ENCODE measurements around the gene JMJD1C.
"Not testable (repeated sequence)": the region's sequence is repeated elsewhere in the genome, so short reads cannot be mapped to it uniquely, and the experiment has no call there.

JMJD1C gene

DNA sequence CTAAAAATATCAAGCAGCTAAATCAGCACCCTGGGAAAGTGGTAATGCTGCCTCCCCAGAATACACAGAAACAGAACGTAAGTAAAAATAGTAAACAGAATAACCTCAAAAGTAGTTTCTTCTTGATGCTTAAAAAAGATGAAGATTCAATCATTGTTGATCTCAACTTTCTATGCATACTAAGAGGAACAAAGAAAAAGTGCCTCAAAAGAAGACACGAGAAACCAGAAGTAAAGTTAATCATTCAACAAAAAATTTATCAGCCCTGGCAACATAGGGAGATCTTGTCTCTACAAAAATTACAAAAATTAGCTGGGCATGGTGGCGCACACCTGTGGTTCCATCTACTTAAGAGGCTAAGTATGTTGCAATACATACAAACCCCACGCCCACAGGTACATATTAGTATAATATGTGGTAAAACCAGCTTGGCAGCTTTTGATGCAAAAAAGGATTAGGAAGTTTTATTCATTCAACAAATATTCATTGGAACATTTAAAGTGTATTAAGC lies 179.0 kb downstream of the JMJD1C start:
- no peak for DNase-seq (ENCODE audit: low read depth in 3 of 3)

DNA sequence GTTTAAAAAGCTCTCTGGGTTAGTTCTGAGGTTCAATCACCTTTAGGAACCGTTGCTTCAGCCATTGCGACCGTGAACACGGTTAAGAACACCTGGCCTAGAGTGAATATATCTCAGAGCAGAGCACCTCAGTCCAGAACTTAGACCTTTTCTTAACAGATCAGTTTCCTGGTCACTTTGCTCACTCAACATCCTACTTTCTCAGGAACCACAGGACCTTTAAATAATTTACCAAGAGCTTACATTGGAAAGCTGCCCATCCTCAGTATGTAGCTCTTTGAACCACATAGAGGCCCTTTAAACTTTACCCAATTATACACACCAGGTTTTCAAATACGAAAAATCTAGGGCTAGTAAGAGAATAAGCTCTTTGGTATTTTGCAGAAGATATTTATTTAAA lies 179.4 kb downstream of the JMJD1C start:
- no peak for DNase-seq (ENCODE audit: low read depth in 3 of 3)

DNA sequence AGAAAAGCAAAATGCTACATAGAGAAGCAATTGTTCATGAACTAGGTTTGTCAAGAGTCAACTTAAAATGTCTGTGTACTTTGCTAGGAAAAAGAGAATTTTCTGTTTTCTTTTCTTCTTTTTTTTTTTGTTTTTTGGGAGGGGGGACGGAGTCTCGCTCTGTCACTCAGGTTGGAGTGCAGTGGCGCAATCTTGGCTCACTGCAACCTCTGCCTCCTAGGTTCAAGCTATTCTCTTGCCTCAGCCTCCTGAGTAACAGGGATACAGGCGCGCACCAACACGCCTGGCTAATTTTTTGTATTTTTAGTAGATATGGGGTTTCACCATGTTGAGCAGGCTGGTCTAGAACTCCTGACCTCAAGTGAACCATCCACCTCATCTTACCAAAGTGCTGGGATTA lies 181.9 kb downstream of the JMJD1C start:
- not testable (repeated sequence) for DNase-seq (ENCODE audit: low read depth in 3 of 3)

DNA sequence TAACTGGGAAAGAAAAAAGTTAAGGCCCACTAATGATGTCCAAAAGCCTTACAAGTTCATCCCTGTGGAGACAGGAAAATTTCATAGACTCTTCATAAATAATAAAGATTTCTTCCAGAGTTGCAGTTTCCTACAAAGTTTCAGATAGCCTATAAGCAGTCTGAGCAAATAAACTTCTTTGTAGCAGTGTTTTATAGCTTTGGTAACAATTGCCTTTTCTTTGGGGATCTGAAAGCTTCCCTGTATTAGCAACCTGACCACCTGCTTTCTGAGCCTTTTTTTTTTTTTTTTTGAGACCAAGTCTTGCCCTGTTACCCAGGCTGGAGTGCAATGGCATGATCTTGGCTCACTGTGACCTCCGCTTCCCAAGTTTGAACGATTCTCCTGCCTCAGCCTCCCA lies 182.7 kb downstream of the JMJD1C start:
- no peak for DNase-seq (ENCODE audit: low read depth in 3 of 3)

DNA sequence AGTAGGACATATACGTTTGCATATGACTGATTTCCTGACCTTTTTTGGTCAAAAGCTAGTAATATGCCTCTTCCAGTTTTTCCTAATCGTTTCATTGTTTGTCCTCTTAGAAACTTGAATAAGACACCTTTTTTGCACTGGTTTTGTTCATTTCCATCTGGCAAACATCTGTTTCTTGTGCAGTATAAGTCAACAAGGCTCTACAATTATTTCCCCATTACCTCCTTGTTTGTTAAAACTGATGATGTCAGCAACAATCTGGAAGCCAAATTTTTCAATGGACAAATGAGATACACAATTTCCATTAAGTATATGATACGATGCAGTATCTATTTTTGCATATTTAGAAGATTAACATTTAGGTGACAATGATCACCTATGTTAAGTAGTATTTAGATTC lies 183.8 kb downstream of the JMJD1C start:
- no peak for DNase-seq (ENCODE audit: low read depth in 3 of 3)

DNA sequence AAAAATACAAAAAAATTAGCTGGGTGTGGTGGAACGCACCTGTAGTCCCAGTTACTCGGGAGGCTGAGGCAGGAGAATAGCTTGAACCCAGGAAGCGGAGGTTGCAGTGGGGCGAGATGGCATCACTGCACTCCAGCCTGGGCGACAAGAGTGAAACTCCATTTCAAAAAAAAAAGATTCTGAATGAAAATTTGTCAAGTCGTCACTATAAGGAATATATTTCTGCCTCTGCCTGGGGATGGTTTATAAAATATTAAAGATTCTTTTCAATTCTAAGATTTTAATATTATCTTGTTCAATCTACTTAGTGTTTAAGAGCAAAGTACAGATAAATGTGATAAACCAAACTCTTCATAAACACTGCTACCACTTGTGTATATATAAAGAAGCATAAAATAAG lies 185.4 kb downstream of the JMJD1C start:
- no peak for DNase-seq (ENCODE audit: low read depth in 3 of 3)

DNA sequence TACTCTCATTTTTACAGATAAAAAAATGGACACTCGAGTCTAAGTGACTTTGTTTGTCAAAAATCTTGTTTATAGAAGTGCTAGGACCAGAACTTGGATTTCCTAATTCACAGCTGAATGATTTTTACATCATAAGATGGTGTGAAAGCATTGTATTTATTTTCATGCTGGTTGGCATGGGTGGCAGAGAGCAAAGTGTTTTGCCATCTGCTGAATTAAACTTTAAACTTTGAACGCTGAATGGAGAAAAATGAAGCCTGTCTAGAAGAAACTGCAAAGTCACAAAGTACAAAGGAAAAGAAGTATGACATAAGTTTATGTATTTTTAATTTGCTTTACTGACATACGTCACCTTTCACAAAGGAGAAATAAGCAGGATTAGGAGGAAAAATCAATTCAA lies 190.7 kb downstream of the JMJD1C start:
- no peak for DNase-seq (ENCODE audit: low read depth in 3 of 3)

DNA sequence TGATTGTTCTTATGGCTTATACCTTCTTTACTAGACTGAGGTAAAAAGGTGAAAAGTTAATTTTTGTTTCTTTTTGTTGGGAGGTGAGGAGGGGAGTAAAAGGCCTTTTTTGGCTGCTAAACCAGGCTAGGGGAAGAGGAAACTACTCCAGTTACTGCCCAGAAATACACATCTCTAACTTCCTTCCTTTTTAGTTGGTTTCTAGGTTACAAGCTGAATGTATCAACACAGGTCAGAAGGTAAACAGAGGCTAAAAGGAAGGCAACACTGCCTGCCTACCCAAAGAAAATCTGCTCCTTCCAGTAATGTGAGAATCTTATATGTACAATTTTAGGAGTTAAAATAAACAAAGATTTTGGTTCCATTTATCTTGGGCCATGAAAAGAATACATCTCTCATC lies 192.2 kb downstream of the JMJD1C start:
- DNase-seq (ENCODE audit: low read depth in 3 of 3), result no peak

DNA sequence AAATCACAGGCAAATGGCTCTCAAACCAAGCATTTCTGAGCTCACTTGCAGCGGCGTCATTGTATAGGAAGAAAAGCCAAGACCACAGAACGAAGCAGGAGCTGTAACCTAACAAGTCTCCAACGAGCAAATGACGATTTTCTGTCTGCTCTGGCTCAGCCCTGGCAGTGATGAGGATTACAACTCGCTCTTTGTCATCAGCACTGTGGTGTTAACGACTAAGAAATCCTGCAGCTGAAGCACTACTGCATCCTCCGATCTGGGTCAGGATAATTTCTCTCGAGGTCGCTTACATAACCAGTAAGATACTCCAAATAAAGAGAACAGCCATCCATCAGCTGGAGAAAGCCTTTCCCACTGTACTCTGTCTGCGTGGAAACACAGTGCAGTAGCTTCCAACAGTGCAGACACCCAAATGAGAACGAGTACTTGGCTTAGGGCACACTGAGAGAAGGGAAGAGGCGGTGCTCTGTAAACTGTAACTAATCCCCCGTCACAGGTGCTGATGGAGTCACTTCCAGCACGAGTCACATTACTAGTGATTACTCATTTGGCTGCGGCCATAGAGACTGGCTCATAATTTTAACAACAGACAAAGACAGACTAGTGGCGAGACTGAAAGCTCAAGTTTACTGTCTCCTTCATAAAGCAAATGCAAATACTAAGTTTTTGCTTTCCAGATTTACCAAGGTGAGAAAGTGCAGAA lies 196.8 kb downstream of the JMJD1C start:
- DNase-seq (ENCODE audit: low read depth in 3 of 3), result peak; percentile 40 to 73 (median 66)

DNA sequence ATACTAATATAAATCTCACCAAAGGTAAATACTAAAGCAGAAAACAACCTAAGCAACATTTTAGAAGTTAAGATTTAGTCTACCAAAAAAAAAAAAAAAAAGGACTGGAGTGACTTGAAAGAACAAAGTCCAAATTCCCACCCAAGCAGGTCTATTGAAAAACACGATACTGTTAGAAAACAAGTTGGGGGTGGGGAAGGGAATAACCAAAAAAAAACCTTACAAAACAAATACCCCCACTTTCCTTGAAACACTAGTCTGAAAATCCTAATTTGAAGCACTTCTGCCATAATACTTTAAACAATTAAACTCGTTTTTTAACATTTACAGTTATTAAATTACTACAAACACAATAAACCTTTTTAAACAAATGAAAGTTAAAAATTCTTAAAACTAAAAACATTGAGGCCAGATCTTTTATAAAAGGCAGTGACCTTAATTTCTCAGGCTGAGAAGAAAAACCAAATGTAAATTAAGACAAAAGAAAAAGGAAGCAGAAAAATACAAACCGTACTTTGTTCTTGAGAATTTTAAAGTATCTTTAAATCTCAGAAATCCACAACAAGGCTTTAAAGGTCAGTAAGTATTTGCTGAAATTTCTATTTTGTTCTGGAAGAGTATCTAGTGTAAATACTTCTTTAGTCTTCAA lies 197.5 kb downstream of the JMJD1C start:
- no peak for DNase-seq (ENCODE audit: low read depth in 3 of 3)

DNA sequence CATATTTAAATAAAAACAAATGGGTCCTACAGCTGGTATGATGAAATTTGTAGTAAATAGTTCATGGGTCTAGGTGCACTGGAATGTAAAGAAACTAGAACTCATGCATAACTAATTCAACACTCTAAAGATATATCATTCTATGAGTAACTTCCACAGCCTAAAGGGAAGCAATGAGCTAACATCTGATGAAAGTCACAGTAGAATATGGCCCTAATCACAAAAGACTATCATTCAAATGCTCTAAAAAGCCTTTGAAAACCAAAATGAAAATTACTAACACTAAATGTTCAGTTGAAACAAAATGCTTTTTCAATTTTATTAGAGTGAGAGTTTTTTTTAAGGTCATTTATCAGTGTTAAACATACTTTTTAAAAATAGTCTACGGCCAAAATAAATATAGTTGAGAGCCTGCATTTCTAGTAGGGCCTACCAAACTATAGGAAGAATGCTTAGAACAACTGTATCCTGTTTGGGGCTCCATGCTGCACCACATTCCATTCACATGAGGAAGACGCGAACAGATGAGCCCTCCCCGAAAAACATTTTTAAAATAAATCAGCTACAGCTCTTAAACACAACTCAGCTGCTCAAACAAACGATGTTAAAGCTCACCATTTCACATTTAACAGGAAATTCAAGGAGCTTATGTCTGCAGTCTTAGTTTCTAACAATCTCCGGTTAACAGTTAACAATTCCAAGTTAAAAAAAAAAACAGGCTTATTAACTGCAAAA lies 198.2 kb downstream of the JMJD1C start:
- DNase-seq (ENCODE audit: low read depth in 3 of 3), result no peak

DNA sequence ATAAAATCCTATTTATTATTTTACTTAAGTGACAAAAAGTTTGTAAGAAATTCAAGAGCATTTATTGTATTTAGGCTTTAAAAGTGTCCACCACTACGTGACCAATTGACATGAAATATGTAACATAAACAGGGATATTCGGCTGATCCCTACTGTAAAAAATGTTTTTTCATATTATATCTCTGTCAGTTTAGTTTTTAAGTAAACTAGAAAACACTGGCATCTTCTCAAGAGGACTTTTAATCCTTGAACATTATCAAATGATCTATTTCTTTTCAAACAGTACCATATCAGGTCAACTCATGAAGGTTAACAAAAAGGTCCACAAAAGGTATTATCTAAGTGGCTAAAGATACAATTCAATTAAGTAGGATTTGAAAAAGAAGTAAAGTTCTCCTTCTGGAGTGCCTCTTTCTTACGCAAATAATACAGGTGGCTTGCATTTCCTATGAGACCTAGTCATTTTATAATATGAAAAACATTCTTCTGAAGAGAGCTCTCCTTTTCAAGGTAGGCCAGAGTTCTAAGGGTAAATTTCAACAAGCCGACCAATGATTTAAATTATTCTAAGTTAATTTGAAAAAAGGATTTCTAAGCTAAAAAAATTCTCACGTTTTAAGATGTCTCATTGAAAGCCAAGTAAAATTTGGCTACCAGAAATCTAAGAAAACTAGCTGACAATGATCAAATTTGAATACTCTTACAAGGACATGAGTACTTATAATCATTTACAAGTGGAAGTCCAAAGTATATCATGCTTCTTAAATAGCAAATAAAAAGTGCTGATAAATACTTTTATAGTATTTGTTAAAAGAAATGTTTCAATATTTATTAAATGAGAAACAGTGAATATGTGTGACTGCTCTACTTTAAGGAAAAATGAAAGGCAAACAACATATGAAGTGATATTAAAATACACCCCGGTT lies 199.1 kb downstream of the JMJD1C start:
- DNase-seq (ENCODE audit: low read depth in 3 of 3), result no peak

DNA sequence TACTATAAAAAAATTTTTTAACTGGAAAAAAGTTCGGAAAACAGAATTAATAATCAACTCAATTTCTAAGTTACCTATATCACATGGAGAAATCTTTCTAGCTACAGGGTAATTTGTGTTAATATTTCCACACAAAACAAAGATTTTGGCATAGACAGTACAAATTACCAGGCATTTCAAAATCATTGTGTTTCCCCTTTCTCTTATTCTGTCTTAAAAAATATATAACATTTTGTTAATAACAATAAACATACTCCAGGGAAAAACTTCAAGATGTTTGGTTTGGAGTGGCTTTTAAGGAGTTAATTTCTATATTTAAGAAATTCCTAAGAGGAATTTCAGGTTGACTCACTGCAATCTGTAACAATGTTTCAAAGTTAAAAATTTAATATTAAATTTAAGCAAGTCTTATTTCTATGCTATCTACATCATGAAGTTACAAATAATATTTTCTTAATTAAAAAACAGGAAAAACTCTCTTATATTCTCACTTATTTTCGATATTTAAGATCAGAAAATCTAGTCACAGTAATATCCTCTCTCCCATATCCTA lies 200.0 kb downstream of the JMJD1C start:
- DNase-seq (ENCODE audit: low read depth in 3 of 3), result no peak

DNA sequence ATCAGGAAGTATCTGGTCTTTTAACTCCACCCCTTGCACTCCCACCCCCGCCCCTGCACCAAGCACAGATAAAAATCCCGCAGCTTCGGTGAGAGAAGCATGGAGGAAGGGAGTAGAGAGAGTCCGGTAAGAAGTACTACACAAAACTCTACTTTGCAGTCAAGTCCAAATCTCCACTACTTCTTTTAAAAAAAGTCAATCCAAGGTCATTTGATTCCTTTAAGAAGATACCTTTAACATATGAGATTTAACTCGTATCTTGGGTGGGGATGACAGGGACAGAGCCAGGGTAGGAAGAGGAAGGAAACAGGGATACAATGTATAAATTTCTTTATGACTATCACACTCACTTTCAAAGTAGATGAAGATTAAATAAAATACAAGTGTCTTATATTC lies 200.6 kb downstream of the JMJD1C start:
- DNase-seq (ENCODE audit: low read depth in 3 of 3), result peak in 2 of 3 donors; percentile 10 to 12

DNA sequence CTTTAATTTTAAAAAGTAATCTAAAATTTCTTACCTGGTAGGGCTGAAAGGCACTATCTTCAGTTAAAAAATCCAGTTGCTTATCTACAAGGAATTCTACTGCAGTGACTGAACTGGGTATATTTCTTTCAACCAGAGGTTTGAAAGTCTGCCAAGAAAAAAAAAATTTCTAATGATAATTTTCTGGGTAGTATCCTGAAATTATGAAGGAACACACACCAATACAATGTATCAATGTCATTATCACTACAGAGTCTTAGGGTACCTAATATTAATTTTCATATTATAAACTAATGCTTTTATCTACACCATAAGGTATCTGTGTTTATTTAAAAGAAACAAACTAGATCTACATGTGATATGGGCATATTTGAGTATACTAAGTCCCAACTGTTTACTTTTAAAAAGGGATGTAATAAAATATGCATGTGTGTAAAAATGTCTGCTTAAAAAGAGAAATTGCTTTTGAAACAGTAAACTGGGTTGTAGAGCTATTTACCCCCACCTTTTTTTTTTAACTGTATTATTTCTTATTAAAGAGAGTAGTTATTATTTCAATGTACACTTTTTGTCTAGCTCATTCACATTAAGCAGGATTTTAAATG lies 201.1 kb downstream of the JMJD1C start:
- DNase-seq (ENCODE audit: low read depth in 3 of 3), result no peak

DNA sequence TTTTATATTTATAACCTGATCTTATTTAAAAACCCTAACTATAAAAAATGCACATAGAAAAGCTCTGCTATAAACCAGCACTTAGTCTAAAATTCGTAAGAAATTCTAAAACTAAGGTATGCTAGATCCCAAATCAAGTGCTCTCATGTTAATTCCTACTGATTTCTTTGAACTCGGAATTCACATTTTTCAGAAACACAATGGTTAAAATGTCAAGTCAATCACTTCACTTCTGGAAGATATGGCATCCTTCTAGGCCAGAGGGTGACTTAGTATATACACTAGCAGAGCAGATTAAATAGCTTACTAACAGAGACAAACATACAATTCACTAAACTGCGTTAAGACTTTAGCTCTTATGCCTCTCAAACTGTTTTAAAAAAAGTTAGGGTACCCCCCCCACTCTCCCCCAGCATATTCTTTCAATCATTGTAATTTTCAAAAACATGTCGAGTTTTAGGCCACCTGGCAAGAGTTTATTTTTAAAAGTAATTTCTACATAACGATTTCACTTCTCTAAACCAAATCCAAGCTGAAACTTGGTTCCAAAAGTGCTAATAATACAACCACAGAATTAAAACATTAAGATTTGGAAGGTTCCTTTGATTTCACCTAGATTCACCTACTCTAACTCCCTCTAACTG lies 203.2 kb downstream of the JMJD1C start:
- DNase-seq (ENCODE audit: low read depth in 3 of 3), result no peak

DNA sequence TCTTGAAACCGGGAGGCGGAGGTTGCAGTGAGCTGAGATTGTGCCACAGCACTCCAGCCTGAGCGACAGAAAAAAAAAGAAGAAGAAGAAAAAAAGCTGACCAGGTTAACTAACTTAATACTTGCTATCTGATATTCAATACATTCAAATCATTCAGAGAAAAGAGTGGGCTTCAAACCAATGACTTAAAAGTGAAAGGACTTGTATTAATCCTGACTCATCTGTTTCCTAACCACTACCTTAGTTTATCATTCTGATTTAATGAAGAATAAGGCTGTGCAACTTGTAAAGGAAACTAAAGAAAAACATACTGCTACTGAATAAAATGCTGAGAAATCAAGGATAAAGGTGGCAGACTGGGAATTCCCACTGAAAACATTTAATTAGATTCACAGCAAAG lies 204.3 kb downstream of the JMJD1C start:
- no peak for DNase-seq (ENCODE audit: low read depth in 3 of 3)

DNA sequence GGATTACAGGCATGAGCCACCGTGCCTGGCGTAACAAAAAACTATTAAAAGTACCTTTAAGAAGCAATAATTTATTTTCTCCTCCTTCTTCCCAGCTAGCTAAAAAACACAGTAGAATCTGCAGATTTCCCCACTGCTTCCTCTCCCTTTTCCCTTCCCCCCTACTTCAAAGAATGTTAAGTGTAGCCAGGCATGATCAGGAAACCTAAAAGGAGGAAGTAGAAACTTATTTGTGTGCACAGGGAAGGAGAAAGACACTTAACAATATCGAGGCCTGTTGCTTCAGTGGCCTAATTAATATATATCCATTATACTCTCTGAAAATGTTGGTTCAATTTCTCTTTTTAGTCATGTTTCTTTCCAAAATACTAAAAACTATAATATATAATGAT lies 204.9 kb downstream of the JMJD1C start:
- DNase-seq (ENCODE audit: low read depth in 3 of 3), result no peak

DNA sequence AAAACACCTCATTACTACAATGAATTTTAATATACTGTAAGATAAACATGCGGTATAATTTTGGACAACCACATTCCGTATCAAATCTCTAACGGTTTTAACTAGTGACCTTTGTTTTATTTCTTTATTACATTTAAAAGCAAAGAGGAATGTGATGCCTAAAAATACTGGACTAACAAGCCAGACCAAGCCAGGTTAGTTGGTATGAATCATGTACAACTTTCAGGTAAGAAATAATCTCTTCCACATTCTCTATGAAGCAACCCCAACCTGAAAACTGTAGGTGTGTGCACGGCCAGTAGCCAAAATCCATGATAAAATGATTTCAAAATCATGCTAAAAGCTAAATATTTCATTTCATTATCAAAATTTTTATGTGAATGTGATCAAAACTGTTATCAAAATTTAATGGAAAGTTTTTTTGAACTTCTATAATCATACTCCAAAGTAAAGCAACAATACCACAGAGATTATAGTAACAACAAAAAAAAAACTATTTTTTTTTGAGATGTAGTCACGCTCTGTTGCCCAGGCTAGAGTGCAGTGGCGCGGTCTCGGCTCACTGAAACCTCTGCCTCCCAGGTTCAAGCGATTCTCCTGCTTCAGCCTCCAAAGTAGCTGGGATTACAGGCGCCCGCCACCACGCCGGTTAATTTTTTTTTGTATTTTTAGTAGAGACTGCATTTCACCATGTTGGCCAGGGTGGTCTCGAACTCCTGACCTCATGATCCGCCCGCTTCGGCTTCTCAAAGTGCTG lies 205.5 kb downstream of the JMJD1C start:
- DNase-seq (ENCODE audit: low read depth in 3 of 3), result no peak
